Renal cortical epithelial cell (primary cell): ENCODE data around the gene SGPP2. TPM values are rescaled to one million over a fixed set of nuclear protein-coding genes. Genes with fewer than 3 reads are reported as not detected.

Experiments
- DNase-seq: peaks from one replicate; pipeline ENCODE4 v3.0.0-alpha.2; 2011; ENCODE audit warnings: low read depth
- total RNA-seq: library from RNA; depleted of rRNA; stranded (reverse); fragments of >200 nt; gene quantifications from 2 replicates; pipeline ENCODE4 v1.2.3, GENCODE V29; 2014

The SGPP2 gene
- total RNA-seq, 1 donor from 2014 or later: 88.9 TPM

DNA sequence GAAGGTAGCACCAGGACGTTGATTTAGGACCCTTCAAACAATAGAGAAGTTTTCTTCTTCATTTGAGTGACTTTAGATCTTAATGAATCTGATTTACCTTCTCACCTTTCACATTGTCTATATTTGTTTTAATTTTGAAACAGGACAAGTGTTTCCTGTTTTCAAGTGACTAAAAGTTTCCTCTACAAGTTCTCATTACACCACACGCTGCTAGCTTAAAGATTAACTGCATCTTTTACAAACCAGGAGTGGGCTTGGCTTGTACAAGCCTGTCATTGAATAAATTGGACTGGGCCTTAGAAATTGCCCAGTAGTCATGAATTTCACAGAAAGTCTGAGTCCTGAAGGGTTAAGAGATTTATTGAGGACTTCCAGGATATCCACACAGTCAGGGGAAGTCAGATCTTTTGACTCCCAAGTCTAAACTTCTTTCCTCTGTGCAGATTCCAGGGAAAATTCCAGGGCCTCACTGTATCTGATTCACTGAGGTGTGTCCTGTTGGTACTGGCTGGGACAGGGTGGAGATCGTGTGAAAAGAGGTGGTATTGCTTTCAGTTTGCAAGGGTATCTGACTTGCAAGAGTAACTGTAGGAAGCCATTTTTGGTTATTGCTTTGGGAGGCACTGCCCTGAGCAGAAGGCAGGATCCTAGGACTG is 3.4 kb downstream of the SGPP2 start:
- DNase-seq: peak; percentile 97

DNA sequence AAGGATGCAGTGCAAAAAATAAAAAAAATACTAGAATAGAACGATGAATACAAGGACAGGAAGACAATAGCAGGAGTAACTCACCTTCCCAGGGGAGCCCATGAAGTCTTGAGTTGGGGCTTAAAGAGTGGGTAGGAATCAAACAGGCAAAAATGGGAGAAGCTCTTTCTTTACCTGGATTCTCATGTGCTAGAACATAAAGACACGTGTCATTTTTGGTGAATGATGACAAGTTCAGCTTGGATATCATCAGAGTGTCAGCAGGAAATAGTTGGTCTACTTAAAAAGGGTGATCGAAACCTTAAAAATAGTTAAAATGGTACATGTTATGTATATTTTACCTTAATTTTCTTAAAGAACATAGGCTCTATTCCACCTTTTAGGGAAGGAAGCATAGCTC is 5.7 kb downstream of the SGPP2 start:
- DNase-seq: no peak

DNA sequence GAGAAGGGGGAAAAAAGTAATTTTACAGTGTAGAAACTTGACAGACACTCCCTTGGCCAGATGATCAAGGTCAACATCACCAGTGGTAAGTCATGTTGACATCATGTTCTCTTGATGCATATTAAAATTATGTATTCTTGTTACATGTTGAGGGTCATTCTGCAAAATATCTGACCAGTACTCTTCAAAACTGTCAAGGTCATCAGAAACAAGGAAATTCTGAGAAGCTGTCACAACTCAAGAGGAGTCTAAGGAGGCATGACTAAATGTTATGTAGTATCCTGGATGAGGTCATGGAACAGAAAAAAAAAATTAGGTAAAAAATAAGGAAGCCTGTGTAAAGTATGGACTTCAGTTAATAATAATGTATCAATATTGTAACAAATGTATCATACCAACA is 6.3 kb downstream of the SGPP2 start:
- DNase-seq: no peak

DNA sequence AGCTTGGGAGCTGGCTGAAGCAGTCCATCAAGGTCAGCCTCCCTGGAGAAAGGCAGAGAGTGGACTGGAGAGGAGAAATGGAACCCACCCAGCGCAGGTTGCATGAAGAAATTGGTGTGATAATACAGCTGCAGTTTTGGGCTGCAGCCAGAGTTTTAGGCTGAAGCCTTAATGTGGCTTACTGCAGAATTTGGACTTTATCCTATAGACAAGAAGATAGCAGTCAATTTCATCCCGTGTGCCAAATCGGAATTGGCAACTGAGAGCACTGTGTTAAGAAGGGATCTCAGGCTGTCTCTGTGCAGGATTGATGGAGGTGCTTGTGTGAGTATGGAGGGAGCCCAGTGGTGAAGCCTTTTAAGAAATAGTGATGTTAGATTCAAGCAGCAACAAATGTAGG is 7.5 kb downstream of the SGPP2 start:
- no peak for DNase-seq

DNA sequence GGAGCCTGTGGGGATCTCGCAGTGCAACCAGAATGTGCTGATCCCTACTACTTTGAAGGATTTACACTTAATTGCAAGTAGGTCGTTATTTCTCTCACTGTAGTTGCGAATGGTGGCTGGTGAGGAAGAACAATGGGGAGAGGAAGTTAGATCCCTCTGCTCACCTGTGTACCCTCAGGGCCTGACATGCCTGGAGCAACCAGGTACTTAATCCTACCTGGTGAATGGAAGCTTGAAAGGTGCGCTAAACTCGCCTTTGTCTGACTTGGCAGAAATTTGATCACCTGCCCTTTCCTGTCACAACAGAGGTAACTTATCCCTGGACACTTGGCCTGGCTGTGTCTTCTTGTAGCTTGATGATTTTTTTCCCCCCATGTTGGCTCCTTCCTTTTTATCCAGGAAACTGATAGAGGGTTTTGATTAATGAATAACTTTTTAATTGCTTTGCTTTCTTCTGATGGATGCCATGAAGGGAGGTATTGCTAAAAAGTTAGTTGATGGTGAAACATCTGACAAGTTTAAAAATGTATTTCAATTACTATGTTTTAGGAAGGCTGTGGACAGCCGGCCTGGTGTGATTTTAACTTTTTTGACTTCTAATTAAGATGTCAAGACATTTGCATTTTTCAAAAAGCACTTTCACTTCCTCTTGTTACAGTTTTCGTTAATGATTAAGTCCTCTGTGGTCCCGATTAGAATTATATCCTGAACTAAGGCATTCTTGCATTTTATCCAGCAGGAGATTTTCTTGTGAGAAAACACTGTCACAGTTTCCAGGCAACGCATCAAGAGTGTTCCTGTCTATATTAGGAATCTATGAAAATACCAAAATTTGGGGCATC is 9.2 kb downstream of the SGPP2 start:
- peak; percentile 97 for DNase-seq

DNA sequence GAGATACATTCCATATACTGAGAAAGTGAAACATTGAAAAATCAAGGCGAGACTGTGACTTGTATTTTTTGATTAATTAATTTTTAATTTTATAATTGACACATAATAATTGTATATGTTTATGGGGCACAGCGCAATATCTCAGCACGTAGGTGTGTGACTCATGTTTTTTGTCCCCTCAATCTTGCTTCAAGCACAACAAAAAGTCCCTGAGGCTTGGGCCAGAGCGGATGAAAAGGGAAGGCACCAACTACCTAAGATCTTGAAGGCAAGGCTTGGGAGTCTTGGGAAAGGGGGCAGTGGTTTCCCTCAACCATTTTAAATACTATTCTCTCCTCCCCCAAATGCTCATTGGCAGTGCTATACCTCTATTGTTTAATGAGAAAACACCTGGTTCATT is 9.9 kb downstream of the SGPP2 start:
- DNase-seq: peak; percentile 52

DNA sequence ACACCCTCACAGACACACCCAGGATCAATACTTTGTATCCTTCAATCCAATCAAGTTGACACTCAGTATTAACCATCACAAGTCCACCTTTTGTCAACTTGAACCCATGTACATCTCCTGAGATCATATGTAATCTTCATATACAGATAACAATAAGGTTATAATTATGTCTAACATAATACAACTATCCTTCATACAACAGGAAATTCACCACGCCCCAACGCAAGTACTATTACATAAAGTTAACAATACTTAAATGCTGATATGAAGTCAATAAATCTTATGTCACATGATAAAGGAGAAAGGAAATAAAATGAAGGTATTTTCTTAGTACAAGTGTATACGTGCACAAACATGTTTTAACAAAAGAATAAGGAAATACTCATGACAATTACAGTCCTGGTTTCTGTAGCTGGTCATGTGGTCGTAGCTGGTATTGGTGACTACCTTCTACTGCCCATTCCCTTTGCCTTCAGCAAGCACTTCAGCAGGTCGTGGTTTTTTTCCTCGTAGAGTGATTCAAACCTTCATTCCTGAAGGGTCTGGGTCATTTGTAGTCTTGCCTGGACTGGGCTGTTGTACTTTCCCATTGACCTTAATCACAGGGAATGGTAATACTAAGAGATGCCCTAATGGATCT is 11.2 kb downstream of the SGPP2 start:
- peak; percentile 90 for DNase-seq

DNA sequence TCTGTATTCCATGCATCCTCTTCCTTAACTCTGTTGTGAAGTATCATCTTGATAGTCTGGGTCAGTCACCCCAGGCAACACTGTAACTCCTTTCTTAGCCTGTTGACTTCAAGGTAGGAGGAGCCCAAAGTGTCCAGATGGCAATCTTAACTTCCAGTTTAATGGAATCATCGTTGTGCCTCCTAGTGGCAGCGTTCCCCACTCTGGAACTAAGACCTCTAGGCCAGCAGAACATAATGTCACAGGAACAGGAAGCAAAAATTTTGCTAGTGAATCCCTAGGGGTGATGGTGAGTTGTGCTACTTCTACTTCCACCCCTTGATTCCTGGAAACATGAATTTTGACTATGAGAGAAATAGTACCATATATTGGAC is 11.7 kb downstream of the SGPP2 start:
- DNase-seq: no peak

DNA sequence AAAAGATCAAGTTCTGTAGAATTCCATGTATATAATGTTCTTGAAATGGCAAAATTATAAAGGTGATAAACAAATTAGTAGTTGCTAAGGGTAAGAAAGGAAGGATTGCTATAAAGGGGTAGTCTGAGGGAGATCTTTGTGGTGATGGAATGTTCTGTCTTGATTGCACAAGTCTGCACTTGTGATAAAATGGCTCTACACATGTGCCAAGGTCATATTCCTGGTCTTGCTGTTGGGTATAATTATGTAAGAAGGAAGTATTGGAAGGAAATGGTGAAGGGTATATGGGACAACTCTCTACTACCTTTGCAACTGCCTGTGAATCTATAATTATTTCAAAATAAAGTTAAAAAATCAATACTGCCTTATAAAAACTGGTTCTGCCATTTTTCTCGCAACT is 15.3 kb downstream of the SGPP2 start:
- peak; percentile 65 for DNase-seq

DNA sequence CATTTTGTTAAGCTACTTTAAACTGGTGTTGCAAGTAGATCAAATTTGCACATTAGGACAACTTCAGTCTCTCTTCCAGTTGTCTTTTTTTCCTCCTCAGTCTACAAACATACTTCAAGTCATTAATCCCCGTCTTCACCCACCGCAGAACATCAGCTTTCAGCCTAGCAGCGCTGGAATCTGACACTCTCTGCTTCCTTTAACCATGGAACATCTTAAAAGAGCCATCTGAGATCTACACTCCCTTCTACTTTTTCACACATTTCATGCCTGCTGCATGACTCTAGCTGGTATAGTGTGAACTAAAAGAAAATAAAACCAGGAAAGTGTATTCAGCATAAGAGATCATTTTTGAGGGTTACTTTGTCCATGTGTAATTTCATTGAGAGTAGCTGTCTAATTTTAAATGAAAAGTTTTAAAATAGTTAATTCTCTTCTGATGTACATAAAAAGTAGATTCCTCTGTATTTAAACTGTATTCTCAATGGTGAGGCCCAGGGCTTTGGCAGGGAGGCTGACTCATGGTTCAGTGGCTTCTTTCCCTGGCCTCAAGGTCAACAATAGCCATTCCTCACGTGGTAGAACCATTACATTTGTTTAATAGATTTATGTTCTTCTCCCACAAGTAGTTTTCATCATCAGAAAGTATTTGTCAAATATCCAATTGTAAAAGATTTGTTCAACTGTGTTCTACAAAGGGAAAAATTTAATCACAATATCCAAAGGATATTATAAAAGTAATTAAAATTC is 16.5 kb downstream of the SGPP2 start:
- peak; percentile 90 for DNase-seq

DNA sequence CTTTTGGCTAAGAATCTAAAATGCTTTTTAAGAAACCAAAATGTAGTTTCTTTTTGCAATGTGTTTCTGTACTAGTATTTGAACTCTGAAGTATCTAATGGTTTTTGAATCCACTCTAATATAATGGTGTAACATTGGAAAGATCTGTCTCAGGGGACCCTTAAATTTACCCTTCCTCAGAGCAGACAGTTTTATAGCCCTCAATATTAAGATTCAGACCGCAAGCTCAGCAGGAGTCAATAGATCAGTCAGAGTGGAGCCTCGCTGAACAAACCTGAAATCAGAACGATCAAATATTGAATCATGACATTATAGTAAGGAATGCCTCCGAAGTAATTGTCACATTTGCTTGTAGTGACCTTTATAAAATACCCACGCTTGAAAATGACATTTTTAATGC is 18.3 kb downstream of the SGPP2 start:
- no peak for DNase-seq

DNA sequence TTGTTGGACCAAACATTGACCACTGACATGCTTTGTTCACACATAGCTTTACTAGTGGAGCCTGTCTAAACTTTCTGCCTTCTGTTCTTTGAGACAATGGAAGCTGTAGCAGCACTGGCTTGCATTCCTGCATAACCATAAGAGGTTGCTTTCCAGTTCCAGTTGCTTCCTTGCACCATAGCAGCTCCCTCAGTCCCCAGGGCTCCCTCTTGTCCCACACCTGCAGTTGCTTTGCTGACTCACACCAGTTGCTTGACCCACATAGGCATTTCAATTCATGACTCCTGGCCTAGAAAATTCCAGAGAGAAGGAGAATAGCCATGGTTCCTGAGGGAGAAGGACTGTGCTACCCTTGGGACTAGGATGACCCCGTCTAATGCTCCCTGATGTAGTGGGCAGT is 20.9 kb downstream of the SGPP2 start:
- DNase-seq: peak; percentile 91

DNA sequence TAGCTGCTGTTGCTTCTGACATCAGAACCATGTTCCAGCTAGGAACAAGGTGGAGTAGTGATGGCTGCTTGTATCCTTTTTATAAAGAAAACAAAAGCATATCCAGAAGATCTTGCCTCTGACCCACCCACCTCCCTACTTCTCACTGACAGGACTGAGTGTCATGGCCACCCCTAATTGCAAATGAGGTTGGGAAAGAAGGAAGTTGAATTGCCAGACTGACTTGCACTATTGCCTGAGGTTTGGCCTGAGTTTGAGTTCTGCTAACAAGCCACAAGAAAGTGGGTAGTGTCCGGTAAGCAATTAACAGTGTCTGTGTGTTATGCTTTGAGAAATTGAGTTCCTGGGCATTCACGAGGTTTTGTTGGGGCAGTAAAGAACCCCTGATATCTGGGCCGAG is 22.8 kb downstream of the SGPP2 start:
- DNase-seq: no peak

DNA sequence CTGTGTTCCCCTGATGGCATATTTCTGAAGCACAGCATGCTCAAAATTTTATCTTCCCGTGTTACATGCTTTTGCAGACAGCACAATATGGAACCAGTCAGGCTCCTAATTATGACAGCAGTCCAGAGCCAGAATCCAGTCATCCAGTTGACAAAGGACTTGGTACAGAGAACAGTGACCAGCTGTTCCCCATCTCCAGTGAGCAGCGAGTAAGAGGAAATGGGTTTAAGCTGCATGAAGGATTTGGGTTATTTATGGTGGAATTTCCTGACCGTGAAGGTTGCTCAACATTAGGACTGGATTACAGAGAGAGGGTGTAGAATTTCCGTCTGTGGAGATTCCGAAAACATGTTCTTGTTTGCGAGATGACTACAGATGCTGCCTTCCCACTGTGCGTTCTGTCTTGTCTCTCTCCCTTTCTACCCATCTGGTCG is 24.4 kb downstream of the SGPP2 start:
- peak; percentile 43 for DNase-seq

DNA sequence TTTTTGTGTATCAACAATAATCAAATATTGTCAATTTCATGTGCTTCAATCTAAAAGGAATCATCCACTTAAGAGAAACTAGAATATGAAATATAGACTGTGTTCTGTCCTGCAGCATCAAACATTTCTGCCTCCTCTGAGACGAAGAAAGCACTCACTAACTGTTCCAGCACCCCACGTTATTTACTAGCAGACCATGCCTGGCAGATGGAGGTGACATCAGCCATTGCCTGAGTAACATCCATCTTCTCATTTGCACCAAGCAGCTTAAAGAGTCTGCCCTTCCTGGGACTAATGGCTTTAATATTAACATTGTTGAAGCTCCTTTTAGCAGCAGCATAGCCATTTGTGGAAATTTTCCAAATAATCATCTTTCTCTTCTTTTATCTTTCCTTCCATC is 25.7 kb downstream of the SGPP2 start:
- DNase-seq: no peak

DNA sequence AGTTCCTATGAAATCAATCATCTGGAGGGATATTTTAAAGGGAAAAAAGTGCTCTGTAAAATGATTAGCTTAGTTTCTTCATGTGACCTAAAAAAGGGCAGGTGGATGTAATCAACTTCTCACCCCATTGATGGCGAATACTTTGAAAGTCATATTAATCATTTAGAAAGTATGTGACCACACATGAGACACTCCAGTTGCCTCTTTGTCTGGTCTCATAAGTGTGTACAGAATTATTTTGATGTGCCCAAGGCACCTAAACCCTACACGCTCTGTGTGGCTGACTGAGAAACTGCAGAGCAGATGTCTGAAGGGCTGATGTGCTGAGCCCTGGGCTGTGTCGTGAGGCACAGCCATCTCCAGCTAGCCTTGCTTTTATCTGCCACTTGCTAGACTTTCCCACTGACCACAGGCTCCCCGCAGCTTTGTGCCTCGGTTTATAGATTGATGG is 26.9 kb downstream of the SGPP2 start:
- no peak for DNase-seq

DNA sequence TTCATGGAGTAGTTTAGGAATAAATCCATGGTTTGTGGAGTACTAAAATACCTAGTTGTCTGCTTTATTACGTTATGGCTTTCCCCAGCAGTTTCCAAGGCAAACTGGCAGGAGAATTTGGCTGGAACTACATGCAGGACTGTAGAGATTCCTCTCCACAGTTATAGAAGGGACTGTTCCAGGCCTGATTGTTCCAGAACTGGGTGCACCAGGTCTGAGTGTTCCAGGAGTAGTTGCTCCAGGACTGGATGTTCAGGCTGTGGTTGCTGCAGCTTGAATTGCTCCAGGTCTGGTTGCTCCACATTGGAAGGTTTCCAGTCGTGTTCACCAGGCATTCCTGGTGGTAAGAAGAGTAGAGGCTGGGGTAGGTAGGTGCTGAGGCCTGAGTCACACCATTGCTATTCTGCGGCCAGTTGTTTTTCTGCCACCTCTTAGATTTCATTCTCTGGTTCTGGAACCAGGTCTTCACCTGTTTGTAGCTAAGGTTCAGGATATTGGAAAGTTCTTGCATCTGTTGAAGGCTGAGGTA is 28.1 kb downstream of the SGPP2 start:
- peak; percentile 79 for DNase-seq

DNA sequence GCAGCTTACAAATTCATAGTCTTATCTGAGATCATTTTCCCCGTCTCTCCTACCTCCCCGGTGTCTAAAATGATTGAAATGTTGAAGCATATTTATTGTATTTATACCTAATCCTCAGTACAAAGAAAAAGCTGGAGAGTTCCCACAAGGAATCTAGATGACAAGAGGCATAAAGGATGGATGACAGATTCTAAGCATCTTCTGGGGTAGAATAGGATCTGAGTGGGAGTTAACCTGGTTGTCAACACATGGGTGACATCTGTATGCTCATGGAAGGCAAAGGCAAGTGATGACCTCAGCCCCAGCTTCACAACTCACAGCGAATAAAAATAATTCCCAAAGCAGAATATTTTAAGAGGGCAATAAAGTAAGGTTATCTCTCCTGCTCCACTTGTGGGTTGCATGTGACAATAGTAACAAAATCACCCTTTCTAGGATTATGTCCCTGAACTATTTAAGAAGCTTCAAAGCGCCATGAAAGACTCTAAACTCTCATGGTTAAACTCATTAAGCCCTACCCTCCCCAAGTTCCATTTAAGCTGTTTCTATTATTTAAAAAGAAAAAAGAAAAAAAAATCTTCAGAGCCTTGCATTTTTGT is 32.2 kb downstream of the SGPP2 start:
- no peak for DNase-seq

DNA sequence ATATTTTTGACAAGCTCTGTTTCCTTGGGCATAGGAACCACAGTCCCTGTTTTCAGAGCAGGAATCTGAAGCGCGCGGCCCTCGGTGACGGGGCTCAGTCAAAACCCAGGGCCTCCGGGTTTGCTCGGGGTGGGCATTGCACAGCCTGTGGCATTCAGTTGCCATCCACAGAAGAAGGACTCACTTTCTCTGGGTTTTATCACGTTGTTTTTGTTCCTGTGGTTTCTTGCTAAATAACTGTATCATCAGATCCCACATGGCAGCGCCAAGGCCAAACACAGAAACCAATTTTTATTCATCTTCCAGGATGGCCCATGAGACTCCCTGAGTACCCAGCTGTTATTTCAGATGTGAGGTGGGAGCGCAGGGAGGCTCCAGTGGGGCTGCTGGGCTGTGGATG is 35.6 kb downstream of the SGPP2 start:
- no peak for DNase-seq

DNA sequence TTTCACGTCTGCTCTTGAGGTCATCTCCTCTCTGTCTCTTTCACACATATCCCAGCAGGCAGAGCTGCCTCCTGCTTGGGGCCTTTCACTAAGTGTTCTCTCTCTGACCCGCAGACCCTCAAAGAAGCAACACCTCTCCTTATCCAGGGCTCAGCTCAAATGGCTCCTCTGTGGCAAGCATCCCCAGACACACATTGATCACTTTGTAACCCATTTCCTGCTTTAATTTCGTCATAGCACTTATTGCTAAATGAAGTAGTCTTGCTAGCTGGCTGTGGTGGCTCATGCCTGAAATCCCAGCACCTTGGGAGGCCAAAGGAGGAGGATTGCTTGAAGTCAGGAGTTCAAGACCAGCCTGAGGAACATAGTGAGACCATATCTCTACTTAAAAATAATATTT is 41.4 kb downstream of the SGPP2 start:
- no peak for DNase-seq

DNA sequence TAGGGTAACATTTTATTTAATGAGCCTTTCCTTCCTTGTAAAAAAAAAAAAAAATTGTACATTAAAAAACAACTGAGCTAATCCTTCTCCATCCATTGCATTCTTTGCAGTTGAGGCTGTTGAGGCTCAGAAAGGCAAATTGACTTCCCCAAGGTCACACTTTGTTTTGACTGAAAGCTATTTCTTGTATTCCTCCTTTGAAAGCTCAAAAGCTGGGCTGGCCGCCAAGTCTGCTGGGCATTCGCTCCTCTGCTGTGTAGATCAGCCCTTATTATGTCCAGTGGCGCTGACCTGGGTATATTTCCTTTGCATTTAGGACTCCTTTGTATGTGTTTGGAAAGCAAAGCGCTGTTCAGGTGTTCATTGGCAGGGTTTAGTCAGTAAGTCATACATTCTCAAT is 44.0 kb downstream of the SGPP2 start:
- DNase-seq: peak; percentile 38
